ENCODE results near the gene KCNMA1.

- TF ChIP-seq GATA3 (IDR thresholded peaks at IDR 0.05; ENCODE audit: low read depth, low read length) (no peak), GATA2 (IDR thresholded peaks at IDR 0.05; ENCODE audit: low read depth, low read length) (no peak)
Observed at GRCh38 chr10:76880931-76881330, 756.7 kb downstream of the KCNMA1 start.

Data from SH-SY5Y (cell line).